ENCODE data around the gene PTPRG.

DNA sequence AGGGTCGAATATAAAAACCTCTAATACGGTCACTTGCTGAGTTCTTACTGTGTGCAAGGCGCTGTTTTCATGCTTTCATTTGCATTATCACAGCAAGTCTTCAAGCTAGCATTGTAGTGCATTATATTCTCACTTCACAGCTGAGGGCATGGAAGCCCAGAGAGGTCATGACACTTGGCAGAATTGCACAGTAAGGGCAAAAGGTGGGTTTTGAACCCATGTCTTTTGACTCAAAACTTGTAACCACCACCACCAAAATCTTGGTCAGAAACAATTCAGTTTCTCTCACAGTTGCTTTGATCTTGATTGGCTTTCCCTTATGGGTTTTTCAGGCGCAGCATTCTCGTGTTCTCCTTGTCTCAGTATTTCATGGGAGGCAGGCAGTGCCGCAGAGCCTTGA lies 371.1 kb downstream of the PTPRG start:
- TF ChIP-seq EZH2 (IDR thresholded peaks at IDR 0.05; ENCODE audit: low read depth, unreplicated experiment): no peak
- TF ChIP-seq, protein P1, sequence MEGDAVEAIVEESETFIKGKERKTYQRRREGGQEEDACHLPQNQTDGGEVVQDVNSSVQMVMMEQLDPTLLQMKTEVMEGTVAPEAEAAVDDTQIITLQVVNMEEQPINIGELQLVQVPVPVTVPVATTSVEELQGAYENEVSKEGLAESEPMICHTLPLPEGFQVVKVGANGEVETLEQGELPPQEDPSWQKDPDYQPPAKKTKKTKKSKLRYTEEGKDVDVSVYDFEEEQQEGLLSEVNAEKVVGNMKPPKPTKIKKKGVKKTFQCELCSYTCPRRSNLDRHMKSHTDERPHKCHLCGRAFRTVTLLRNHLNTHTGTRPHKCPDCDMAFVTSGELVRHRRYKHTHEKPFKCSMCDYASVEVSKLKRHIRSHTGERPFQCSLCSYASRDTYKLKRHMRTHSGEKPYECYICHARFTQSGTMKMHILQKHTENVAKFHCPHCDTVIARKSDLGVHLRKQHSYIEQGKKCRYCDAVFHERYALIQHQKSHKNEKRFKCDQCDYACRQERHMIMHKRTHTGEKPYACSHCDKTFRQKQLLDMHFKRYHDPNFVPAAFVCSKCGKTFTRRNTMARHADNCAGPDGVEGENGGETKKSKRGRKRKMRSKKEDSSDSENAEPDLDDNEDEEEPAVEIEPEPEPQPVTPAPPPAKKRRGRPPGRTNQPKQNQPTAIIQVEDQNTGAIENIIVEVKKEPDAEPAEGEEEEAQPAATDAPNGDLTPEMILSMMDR (conservative IDR thresholded peaks at IDR 0.05; ENCODE audit: low read depth in 2 of 2): no peak
- TF ChIP-seq EZH2phosphoT487 (IDR thresholded peaks at IDR 0.05; ENCODE audit: unreplicated experiment): no peak
- no peak for TF ChIP-seq POLR2AphosphoS5 (IDR thresholded peaks at IDR 0.05; ENCODE audit: low read depth)
- TF ChIP-seq, protein P2, sequence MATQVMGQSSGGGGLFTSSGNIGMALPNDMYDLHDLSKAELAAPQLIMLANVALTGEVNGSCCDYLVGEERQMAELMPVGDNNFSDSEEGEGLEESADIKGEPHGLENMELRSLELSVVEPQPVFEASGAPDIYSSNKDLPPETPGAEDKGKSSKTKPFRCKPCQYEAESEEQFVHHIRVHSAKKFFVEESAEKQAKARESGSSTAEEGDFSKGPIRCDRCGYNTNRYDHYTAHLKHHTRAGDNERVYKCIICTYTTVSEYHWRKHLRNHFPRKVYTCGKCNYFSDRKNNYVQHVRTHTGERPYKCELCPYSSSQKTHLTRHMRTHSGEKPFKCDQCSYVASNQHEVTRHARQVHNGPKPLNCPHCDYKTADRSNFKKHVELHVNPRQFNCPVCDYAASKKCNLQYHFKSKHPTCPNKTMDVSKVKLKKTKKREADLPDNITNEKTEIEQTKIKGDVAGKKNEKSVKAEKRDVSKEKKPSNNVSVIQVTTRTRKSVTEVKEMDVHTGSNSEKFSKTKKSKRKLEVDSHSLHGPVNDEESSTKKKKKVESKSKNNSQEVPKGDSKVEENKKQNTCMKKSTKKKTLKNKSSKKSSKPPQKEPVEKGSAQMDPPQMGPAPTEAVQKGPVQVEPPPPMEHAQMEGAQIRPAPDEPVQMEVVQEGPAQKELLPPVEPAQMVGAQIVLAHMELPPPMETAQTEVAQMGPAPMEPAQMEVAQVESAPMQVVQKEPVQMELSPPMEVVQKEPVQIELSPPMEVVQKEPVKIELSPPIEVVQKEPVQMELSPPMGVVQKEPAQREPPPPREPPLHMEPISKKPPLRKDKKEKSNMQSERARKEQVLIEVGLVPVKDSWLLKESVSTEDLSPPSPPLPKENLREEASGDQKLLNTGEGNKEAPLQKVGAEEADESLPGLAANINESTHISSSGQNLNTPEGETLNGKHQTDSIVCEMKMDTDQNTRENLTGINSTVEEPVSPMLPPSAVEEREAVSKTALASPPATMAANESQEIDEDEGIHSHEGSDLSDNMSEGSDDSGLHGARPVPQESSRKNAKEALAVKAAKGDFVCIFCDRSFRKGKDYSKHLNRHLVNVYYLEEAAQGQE (IDR thresholded peaks at IDR 0.05; ENCODE audit: unreplicated experiment): no peak
- TF ChIP-seq CREB1 (CRISPR knock-in tag; IDR thresholded peaks at IDR 0.05; ENCODE audit: low read depth): no peak
- no peak for TF ChIP-seq ZNF114 (CRISPR knock-in tag; IDR thresholded peaks at IDR 0.05)
- no peak for TF ChIP-seq NANOG (IDR thresholded peaks at IDR 0.05; ENCODE audit: borderline replicate concordance)
- TF ChIP-seq, protein P3, sequence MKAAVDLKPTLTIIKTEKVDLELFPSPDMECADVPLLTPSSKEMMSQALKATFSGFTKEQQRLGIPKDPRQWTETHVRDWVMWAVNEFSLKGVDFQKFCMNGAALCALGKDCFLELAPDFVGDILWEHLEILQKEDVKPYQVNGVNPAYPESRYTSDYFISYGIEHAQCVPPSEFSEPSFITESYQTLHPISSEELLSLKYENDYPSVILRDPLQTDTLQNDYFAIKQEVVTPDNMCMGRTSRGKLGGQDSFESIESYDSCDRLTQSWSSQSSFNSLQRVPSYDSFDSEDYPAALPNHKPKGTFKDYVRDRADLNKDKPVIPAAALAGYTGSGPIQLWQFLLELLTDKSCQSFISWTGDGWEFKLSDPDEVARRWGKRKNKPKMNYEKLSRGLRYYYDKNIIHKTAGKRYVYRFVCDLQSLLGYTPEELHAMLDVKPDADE (IDR thresholded peaks at IDR 0.05): no peak
- TF ChIP-seq JUNB (IDR thresholded peaks at IDR 0.05; ENCODE audit: unreplicated experiment): no peak

Measured in GM23338 (cell line).